Keratinocyte (primary cell): ENCODE data around the gene RNF145. TPM values are rescaled to one million over a fixed set of nuclear protein-coding genes. Genes with fewer than 3 reads are reported as not detected.

Experiments used
- DNase-seq: peaks from one replicate; pipeline ENCODE4 v3.0.0-alpha.2; 2011; ENCODE audit warnings: low read depth, missing footprints, low spot score
- FAIRE-seq: peaks from 2 replicates; lab custom pipeline; 2011; peaks lifted over from hg19 to GRCh38; lab: Jason Lieb, UNC
- H2AFZ ChIP-seq: 2 replicates; pipeline ENCODE4 v1.6.0; 2012; ENCODE audit warnings: low read length, control low read depth, inconsistent platforms; ENCODE audit not compliant: control insufficient read depth
- H3K27ac ChIP-seq: 2 replicates; pipeline ENCODE4 v1.5.1; 2011; ENCODE audit warnings: low read length; ENCODE audit not compliant: control insufficient read depth, insufficient read depth
- H3K27me3 ChIP-seq: 3 replicates; pipeline ENCODE4 v1.6.0; 2011; ENCODE audit warnings: low read length; ENCODE audit not compliant: control insufficient read depth, insufficient read depth; ENCODE audit errors: extremely low read depth
- H3K36me3 ChIP-seq, 2 experiments: 2 replicates in 1 of 2; 3 replicates in 1 of 2; pipeline ENCODE4 v1.5.1; 2011; ENCODE audit warnings: low read length in 2 of 2, mild to moderate bottlenecking in 1 of 2; ENCODE audit not compliant: control insufficient read depth in 2 of 2, insufficient read depth in 2 of 2; ENCODE audit errors: extremely low read depth in 1 of 2
- H3K4me1 ChIP-seq: 3 replicates; pipeline ENCODE4 v1.5.1; 2011; ENCODE audit warnings: low read length; ENCODE audit not compliant: control insufficient read depth, insufficient read depth; ENCODE audit errors: extremely low read depth
- H3K4me2 ChIP-seq: 3 replicates; pipeline ENCODE4 v1.6.0; 2011; ENCODE audit warnings: low read depth, low read length; ENCODE audit not compliant: control insufficient read depth, insufficient read depth; ENCODE audit errors: extremely low read depth
- H3K4me3 ChIP-seq, 3 experiments: fragments of 200-600 bp in 1 of 3; sonication (generic) in 1 of 3; 2 replicates in 2 of 3; 3 replicates in 1 of 3; pipeline ENCODE4 v1.5.1; 2011 to 2016; ENCODE audit warnings: low read length in 3 of 3, mild to moderate bottlenecking in 3 of 3, control low read depth in 2 of 3, inconsistent platforms in 1 of 3, low read depth in 1 of 3, mixed read lengths in 1 of 3, mixed run types in 1 of 3, moderate library complexity in 1 of 3; ENCODE audit not compliant: control insufficient read depth in 2 of 3, insufficient read depth in 2 of 3; ENCODE audit errors: extremely low read depth in 1 of 3
- H3K79me2 ChIP-seq: 2 replicates; pipeline ENCODE4 v1.6.0; 2012; ENCODE audit warnings: low read length; ENCODE audit not compliant: control insufficient read depth, insufficient read depth
- H3K9ac ChIP-seq: 3 replicates; pipeline ENCODE4 v1.6.0; 2011; ENCODE audit warnings: low read length; ENCODE audit not compliant: control insufficient read depth, insufficient read depth; ENCODE audit errors: extremely low read depth
- H3K9me1 ChIP-seq: 3 replicates; pipeline ENCODE4 v1.6.0; 2011; ENCODE audit warnings: low read length; ENCODE audit not compliant: control insufficient read depth, insufficient read depth; ENCODE audit errors: extremely low read depth
- H3K9me3 ChIP-seq: 2 replicates; pipeline ENCODE4 v1.5.1; 2012; ENCODE audit warnings: low read depth, low read length; ENCODE audit not compliant: control insufficient read depth
- H4K20me1 ChIP-seq: 3 replicates; pipeline ENCODE4 v1.6.0; 2011; ENCODE audit warnings: low read length; ENCODE audit not compliant: control insufficient read depth, insufficient read depth; ENCODE audit errors: extremely low read depth
- CTCF ChIP-seq, 3 experiments: IDR thresholded peaks in 1 of 3; conservative IDR thresholded peaks in 1 of 3; optimal IDR thresholded peaks in 1 of 3; 2 replicates in 2 of 3; 3 replicates in 1 of 3; pipeline versions ENCODE3 to v1.5.1; 2011; ENCODE audit warnings: low read length in 3 of 3, mild to moderate bottlenecking in 3 of 3, moderate library complexity in 2 of 3, control low read depth in 1 of 3, inconsistent platforms in 1 of 3; ENCODE audit not compliant: insufficient read depth in 2 of 3; ENCODE audit errors: extremely low read depth in 1 of 3
- EZH2 ChIP-seq: IDR thresholded peaks from one replicate; pipeline ENCODE4 v1.6.1; 2012; ENCODE audit warnings: inconsistent platforms, mild to moderate bottlenecking, low read length, moderate library complexity
- dilution Hi-C: fragments of 300-500 bp; cut with MboI; formaldehyde crosslinking; loops from one replicate; pipeline ENCODE4 v1.7.0; 2020; ENCODE audit warnings: low sequenced_read_pairs; ENCODE audit not compliant: extremely low pct_ligation_motif_present
- polyA plus RNA-seq, 5 experiments: library from polyadenylated mRNA; depleted of rRNA in 3 of 5; stranded (reverse) in 3 of 5; stranded (forward) in 1 of 5; unstranded in 1 of 5; fragments of >200 nt; gene quantifications; 1 replicate in 1 of 5; 2 replicates in 3 of 5; 3 replicates in 1 of 5; pipeline versions ENCODE4 v1.2.1 to v1.2.3, GENCODE V29; 2011 to 2012; ENCODE audit warnings: missing spikeins in 2 of 5, low read depth in 1 of 5, low replicate concordance in 1 of 5

RNF145 gene
- polyA plus RNA-seq, 1 donor (not counting 4 experiments of a cell fraction or from before 2014, with no cell fraction given) = 78.6 TPM

GRCh38 chr5:159174511-159175168 lies 34.7 kb downstream of the RNF145 start:
- dilution Hi-C loops = no loop called here
- Histone ChIP-seq H3K79me2 (peaks cover 14% of the 10 kb centered on the region), H3K27me3 (no peaks in the 10 kb centered on the region), H2AFZ (no peak overlapping the region), H3K27ac (peak overlapping the region; percentile 39), H3K36me3 (peaks cover 5 to 14% of the 10 kb centered on the region in 2 experiments), H3K4me1 (peaks cover 28% of the 10 kb centered on the region), H4K20me1 (no peaks in the 10 kb centered on the region), H3K9me3 (no peaks in the 10 kb centered on the region), H3K9ac (no peak overlapping the region), H3K4me3 (no peak overlapping the region), H3K4me2 (no peak overlapping the region), H3K9me1 (no peaks in the 10 kb centered on the region)
- DNase-seq (no peak), FAIRE-seq (no peak)
- TF ChIP-seq CTCF (optimal IDR thresholded peaks at IDR 0.05 in 1 of 3, IDR thresholded peaks at IDR 0.05 in 1 of 3, conservative IDR thresholded peaks at IDR 0.05 in 1 of 3; ENCODE audit: extremely low read depth in 1 of 3, insufficient read depth in 2 of 3, low read length in 3 of 3) = no peak
- TF ChIP-seq EZH2 = no peak

- Histone ChIP-seq H3K9me1 (no peaks in the 10 kb centered on the region), H3K9me3 (no peaks in the 10 kb centered on the region), H2AFZ (no peak overlapping the region), H3K9ac (no peak overlapping the region), H3K27ac (no peak overlapping the region), H3K4me1 (peaks cover 17% of the 10 kb centered on the region), H3K79me2 (peaks cover 6% of the 10 kb centered on the region), H3K27me3 (no peaks in the 10 kb centered on the region), H3K36me3 (peaks cover 5 to 14% of the 10 kb centered on the region in 2 experiments), H4K20me1 (no peaks in the 10 kb centered on the region), H3K4me3 (no peak overlapping the region), H3K4me2 (no peak overlapping the region)
- no peak for TF ChIP-seq EZH2
- TF ChIP-seq CTCF (optimal IDR thresholded peaks at IDR 0.05 in 1 of 3, IDR thresholded peaks at IDR 0.05 in 1 of 3, conservative IDR thresholded peaks at IDR 0.05 in 1 of 3; ENCODE audit: extremely low read depth in 1 of 3, insufficient read depth in 2 of 3, low read length in 3 of 3) = no peak
- dilution Hi-C loops = no loop called here
- FAIRE-seq (no peak), DNase-seq (no peak)
These were observed 38.1 kb downstream of the RNF145 start for GRCh38 chr5:159171274-159171673.
